Gastrocnemius medialis (tissue), 4 donors: ENCODE measurements around the gene DNAJC22.

Experiments used
- CTCF ChIP-seq, 5 experiments: fragments of 450-650 bp in 3 of 5; fragments of 200-600 bp in 2 of 5; sonication (generic) in 2 of 5; IDR thresholded peaks in 4 of 5; conservative IDR thresholded peaks in 1 of 5; 1 replicate in 4 of 5; 2 replicates in 1 of 5; pipeline ENCODE4 v1.5.1; 2016 to 2019; ENCODE audit warnings: antibody characterized with exemption in 5 of 5, mild to moderate bottlenecking in 3 of 5, moderate library complexity in 3 of 5
- POLR2A ChIP-seq, 2 donors: fragments of 450-650 bp; IDR thresholded peaks; one replicate each; pipeline ENCODE4 v1.6.1; 2017; ENCODE audit warnings: antibody characterized with exemption in 2 of 2, mild to moderate bottlenecking in 2 of 2, moderate library complexity in 2 of 2

- no peak for TF ChIP-seq CTCF (IDR thresholded peaks at IDR 0.05 in 4 of 5, conservative IDR thresholded peaks at IDR 0.05 in 1 of 5)
- TF ChIP-seq POLR2A (IDR thresholded peaks at IDR 0.05), result no peak
Measured at GRCh38 chr12:49352351-49352750, 5.7 kb downstream of the DNAJC22 start.
